ENCODE measurements around the gene CYP27C1.

DNA sequence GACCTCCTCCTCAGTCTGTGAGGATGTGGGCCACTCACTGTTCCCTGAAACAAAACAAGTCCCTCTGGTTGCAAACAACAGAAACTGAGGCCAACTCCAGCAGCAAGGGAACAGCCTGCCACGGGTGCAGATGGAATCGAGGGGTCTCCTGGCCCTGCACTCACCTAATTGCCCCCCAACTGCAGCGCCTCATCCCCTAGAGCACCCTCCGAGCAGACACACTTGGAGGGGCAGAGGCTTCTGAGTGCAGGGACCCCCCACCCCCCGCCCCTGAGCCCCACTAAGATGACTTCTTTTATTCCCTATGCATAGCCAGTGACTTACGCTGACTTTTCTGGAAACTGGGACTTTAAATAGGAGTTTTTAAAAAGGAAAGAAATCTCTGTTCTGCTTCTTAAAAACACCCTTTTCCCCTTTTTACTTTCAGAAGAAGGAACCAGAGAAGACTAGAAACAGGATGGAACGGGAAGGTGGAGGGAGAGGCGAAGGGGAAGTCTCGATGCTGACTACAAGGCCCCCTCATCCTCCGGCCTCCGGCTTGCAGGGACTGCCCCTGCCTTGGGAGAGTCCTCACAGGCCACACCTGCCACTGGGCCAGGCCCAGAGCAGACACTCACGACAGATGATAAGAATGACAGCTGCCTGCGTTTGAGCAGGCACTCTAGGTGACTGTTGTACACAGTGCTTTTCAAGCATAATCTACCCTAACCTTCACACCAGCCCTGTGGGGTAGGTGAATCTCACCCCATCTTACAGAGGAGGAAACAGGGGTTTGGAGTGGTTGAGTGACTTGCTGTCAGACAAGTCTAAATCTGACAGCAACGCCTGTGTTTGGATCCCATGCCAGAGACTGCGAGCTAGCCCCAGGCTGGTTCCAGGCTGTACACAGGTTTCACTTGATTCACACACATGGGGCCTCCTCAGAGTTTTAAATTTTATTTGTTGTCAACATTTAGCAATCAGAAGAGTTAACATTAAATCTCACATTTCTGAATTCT, 85.0 kb downstream of the CYP27C1 start:
- TF ChIP-seq, protein P1, sequence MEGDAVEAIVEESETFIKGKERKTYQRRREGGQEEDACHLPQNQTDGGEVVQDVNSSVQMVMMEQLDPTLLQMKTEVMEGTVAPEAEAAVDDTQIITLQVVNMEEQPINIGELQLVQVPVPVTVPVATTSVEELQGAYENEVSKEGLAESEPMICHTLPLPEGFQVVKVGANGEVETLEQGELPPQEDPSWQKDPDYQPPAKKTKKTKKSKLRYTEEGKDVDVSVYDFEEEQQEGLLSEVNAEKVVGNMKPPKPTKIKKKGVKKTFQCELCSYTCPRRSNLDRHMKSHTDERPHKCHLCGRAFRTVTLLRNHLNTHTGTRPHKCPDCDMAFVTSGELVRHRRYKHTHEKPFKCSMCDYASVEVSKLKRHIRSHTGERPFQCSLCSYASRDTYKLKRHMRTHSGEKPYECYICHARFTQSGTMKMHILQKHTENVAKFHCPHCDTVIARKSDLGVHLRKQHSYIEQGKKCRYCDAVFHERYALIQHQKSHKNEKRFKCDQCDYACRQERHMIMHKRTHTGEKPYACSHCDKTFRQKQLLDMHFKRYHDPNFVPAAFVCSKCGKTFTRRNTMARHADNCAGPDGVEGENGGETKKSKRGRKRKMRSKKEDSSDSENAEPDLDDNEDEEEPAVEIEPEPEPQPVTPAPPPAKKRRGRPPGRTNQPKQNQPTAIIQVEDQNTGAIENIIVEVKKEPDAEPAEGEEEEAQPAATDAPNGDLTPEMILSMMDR (IDR thresholded peaks at IDR 0.05; ENCODE audit: low read depth, low read length, missing input control), result no peak
- TF ChIP-seq SP1 (IDR thresholded peaks at IDR 0.05), result no peak
- TF ChIP-seq, protein P2, sequence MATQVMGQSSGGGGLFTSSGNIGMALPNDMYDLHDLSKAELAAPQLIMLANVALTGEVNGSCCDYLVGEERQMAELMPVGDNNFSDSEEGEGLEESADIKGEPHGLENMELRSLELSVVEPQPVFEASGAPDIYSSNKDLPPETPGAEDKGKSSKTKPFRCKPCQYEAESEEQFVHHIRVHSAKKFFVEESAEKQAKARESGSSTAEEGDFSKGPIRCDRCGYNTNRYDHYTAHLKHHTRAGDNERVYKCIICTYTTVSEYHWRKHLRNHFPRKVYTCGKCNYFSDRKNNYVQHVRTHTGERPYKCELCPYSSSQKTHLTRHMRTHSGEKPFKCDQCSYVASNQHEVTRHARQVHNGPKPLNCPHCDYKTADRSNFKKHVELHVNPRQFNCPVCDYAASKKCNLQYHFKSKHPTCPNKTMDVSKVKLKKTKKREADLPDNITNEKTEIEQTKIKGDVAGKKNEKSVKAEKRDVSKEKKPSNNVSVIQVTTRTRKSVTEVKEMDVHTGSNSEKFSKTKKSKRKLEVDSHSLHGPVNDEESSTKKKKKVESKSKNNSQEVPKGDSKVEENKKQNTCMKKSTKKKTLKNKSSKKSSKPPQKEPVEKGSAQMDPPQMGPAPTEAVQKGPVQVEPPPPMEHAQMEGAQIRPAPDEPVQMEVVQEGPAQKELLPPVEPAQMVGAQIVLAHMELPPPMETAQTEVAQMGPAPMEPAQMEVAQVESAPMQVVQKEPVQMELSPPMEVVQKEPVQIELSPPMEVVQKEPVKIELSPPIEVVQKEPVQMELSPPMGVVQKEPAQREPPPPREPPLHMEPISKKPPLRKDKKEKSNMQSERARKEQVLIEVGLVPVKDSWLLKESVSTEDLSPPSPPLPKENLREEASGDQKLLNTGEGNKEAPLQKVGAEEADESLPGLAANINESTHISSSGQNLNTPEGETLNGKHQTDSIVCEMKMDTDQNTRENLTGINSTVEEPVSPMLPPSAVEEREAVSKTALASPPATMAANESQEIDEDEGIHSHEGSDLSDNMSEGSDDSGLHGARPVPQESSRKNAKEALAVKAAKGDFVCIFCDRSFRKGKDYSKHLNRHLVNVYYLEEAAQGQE (IDR thresholded peaks at IDR 0.05), result no peak
- no peak for TF ChIP-seq RAD21 (IDR thresholded peaks at IDR 0.05)

Data from liver (tissue), 3 donors.